Stimulated activated CD8-positive, alpha-beta memory T cell treated with anti-CD3 and anti-CD28 coated beads, Interleukin-4, amount 100 ng/mL, for 4 hours (primary cell): Measurements from ENCODE around the gene GUCA2B.

Source experiments
- DNase-seq, 2 donors: peaks; one replicate each; pipeline ENCODE4 v3.0.0-alpha.2; 2020; ENCODE audit warnings: low read depth in 2 of 2, low spot score in 1 of 2

The GUCA2B gene

GRCh38 chr1:42184616-42185015 lies 31.4 kb downstream of the GUCA2B start:
- no peak for DNase-seq

DNA sequence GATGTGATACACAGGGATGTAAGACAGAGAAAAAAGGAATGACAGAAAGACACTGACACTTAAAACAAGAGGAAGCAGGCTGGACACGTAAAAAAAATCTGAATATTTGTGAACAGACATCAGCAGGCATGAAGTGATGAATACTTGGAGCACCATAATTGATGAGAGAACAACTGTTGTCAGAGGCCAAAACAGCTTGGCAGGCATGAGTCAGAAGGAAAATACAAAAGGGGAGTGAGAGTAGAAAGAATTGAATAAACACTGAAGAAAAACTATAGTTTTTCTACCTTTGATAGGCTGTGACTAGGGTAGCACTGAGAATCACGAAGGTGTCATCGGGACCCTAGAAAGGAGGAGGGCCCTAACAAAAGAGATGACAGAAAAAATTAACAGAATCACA lies 32.9 kb downstream of the GUCA2B start:
- DNase-seq = no peak

- no peak for DNase-seq
Measured at GRCh38 chr1:42189931-42190853, 37.0 kb downstream of the GUCA2B start.

GRCh38 chr1:42191319-42191718 lies 38.1 kb downstream of the GUCA2B start:
- no peak for DNase-seq

DNA sequence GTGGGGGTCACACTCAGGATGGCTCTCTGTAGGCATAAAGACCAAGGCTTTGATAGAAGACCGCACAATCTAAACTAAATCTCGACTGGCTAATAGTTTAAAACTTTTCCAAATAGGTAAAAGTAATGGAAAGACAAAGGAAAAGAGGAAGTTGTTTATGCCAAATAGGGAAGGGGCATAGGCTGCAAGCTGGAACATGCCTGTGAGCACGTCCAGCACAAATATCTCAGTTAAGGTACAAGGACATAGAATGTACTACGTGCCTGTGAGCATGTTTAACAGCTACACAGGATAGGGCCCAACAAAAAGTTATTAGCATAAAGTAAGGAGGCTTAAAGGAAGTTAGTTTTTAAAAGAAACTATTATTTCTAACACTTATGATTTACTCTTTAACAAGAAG lies 38.9 kb downstream of the GUCA2B start:
- DNase-seq = no peak

DNA sequence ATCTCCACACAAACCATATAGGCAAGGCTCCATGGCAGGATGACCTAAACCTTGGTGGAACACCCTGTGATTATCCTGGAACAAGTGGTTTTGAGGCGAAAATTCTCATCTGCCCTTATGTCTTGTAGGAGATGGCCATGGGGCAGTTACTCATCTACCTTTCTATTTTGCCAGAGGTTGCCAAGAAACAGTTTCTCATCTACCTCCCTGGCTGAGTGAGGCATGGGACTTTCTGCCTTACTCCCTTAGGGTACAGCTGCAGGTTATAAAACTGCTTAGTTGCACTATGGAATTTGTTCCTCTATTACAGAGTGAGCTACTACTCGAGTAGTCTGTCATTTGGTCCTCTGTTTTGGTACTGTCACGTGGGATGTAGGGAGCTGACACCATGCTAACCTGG lies 42.6 kb downstream of the GUCA2B start:
- no peak for DNase-seq

DNA sequence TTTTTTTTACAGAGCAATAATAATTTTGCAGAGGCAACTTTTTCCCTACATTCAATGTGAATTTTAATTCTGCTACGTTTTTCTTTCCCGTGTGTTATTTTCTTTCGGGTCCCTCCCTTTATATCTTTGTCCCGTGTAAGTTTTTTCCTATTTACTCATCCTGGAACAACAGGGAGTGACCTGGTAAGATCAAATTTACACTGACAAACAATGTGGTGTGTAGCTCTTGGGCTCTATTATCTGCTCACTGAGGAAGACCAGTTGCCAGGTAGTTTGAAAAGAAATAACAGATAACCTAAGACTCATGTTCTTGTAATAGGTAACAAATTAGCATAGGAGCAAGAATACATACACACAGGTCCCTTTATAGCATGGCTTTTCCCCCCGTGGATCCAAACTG lies 45.0 kb downstream of the GUCA2B start:
- no peak for DNase-seq

- no peak for DNase-seq
Measured at GRCh38 chr1:42201986-42202385, 48.8 kb downstream of the GUCA2B start.
